ENCODE results near the gene VCP.

GRCh38 chr9:35116539-35116897, 44.1 kb upstream of the VCP start:
- no peak for TF ChIP-seq POLR2A (IDR thresholded peaks at IDR 0.05; ENCODE audit: borderline replicate concordance, extremely low read depth, insufficient read depth, insufficient read length)
- TF ChIP-seq, protein P1, sequence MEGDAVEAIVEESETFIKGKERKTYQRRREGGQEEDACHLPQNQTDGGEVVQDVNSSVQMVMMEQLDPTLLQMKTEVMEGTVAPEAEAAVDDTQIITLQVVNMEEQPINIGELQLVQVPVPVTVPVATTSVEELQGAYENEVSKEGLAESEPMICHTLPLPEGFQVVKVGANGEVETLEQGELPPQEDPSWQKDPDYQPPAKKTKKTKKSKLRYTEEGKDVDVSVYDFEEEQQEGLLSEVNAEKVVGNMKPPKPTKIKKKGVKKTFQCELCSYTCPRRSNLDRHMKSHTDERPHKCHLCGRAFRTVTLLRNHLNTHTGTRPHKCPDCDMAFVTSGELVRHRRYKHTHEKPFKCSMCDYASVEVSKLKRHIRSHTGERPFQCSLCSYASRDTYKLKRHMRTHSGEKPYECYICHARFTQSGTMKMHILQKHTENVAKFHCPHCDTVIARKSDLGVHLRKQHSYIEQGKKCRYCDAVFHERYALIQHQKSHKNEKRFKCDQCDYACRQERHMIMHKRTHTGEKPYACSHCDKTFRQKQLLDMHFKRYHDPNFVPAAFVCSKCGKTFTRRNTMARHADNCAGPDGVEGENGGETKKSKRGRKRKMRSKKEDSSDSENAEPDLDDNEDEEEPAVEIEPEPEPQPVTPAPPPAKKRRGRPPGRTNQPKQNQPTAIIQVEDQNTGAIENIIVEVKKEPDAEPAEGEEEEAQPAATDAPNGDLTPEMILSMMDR (IDR thresholded peaks at IDR 0.05 in 2 of 3, conservative IDR thresholded peaks at IDR 0.05 in 1 of 3; ENCODE audit: borderline replicate concordance in 1 of 3, insufficient read depth in 1 of 3, low read depth in 2 of 3, low read length in 2 of 3) = no peak
- no peak for TF ChIP-seq SRF (IDR thresholded peaks at IDR 0.05; ENCODE audit: low read depth)
- TF ChIP-seq EZH2phosphoT487 (IDR thresholded peaks at IDR 0.05; ENCODE audit: borderline replicate concordance) = no peak
- TF ChIP-seq YY1 (IDR thresholded peaks at IDR 0.05; ENCODE audit: extremely low read depth, insufficient replicate concordance, low read depth, low read length) = no peak
- TF ChIP-seq REST (IDR thresholded peaks at IDR 0.05; ENCODE audit: low read depth) = no peak
- TF ChIP-seq CEBPB (IDR thresholded peaks at IDR 0.05; ENCODE audit: low read depth) = no peak
- no peak for TF ChIP-seq SP1 (IDR thresholded peaks at IDR 0.05; ENCODE audit: low read depth)
- no peak for TF ChIP-seq RAD21 (IDR thresholded peaks at IDR 0.05; ENCODE audit: low read depth)
- TF ChIP-seq, protein P2, sequence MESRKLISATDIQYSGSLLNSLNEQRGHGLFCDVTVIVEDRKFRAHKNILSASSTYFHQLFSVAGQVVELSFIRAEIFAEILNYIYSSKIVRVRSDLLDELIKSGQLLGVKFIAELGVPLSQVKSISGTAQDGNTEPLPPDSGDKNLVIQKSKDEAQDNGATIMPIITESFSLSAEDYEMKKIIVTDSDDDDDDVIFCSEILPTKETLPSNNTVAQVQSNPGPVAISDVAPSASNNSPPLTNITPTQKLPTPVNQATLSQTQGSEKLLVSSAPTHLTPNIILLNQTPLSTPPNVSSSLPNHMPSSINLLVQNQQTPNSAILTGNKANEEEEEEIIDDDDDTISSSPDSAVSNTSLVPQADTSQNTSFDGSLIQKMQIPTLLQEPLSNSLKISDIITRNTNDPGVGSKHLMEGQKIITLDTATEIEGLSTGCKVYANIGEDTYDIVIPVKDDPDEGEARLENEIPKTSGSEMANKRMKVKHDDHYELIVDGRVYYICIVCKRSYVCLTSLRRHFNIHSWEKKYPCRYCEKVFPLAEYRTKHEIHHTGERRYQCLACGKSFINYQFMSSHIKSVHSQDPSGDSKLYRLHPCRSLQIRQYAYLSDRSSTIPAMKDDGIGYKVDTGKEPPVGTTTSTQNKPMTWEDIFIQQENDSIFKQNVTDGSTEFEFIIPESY (IDR thresholded peaks at IDR 0.05; ENCODE audit: extremely low read depth, insufficient replicate concordance, low read length) = no peak
- no peak for TF ChIP-seq SIN3A (IDR thresholded peaks at IDR 0.05; ENCODE audit: low read depth)
- no peak for TF ChIP-seq POLR2AphosphoS5 (IDR thresholded peaks at IDR 0.05; ENCODE audit: low read depth, low read length)
